ENCODE results near the gene TBC1D22A.

GRCh38 chr22:46829117-46829891 lies 66.9 kb downstream of the TBC1D22A start:
- no peak for TF ChIP-seq CTCF (conservative IDR thresholded peaks at IDR 0.05; ENCODE audit: low read depth in 2 of 2)
- no peak for TF ChIP-seq EZH2 (IDR thresholded peaks at IDR 0.05; ENCODE audit: low read depth, unreplicated experiment)
- no peak for TF ChIP-seq REST (IDR thresholded peaks at IDR 0.05; ENCODE audit: unreplicated experiment)
- no peak for TF ChIP-seq POLR2AphosphoS5 (IDR thresholded peaks at IDR 0.05; ENCODE audit: low read depth)
- no peak for TF ChIP-seq ETS1 (IDR thresholded peaks at IDR 0.05)
- no peak for TF ChIP-seq EZH2phosphoT487 (IDR thresholded peaks at IDR 0.05; ENCODE audit: unreplicated experiment)
- no peak for TF ChIP-seq CREB1 (CRISPR knock-in tag; IDR thresholded peaks at IDR 0.05; ENCODE audit: low read depth)
